GM18858 (cell line): ENCODE results near the gene MMP2.

Experiments
- ATAC-seq: cut with Tn5 transposase; IDR thresholded peaks from one replicate; pipeline ENCODE4 v1.9.1; 2021; ENCODE audit not compliant: unreplicated experiment

Gene MMP2

DNA sequence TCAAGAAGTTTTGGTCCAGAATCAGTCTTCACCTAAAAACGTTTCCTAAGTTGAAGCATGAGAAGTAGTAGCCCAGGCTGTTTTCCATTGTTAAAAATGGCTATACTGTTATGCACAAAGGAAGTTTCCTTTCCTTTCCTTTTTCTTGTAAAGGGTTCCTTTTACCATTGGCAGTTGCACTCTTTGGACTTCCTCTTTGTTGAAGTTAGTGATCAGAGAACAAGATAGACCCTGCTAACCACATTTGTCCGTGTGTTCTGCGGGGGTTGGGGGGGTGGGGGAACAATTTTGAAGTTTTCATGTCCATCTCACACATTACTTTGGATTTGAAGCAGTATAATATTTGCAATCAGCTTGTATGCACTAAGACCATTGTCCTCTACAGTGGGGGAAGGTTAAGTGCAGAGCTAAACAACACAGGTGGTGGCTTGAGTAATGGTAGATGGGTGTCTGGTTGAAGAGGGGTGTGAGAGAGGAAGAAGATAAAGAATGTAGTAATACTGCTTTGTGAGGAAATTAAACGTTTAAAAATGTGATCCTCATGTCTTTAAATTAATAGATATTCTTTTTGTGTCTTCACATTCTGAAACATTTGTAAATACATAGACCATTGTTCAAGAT is 31.3 kb downstream of the MMP2 start:
- ATAC-seq = no peak

DNA sequence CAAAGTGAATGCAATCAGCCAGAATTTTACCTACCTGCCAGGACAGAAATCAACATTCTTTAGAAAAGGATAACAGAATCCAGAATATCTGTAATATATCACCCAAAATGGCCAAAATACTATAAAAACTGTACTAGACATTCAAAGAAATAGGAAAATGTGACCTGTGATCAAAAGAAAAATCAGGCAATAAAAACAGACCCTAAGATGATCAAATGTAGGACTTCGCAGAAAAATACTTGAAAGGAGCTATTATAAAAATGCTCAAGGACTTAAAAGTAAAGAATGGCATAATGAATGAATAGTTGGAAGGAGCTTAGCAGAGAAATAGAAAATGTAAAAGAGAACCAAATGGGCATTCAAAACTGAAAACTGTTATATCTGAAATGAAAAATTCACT is 33.9 kb downstream of the MMP2 start:
- ATAC-seq = no peak

DNA sequence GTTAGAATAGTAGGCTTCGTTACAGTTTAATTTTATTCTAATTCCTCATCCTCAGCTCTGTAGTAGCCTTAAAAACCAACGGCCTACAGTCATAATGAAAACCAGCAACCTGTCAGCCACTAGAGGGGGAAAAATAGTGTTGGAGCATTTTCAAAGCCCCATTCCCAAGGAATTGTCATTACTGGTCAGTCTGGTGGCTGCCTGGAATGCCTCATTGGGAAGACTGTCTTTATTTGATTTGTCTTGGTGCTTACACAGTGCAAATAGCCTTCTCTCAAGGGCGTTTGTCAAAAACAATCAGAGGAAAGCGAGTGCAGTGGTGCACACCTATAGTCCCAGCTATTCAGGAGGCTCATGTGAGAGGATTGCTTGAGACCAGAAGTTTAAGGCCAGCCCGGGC is 34.6 kb downstream of the MMP2 start:
- no peak for ATAC-seq

DNA sequence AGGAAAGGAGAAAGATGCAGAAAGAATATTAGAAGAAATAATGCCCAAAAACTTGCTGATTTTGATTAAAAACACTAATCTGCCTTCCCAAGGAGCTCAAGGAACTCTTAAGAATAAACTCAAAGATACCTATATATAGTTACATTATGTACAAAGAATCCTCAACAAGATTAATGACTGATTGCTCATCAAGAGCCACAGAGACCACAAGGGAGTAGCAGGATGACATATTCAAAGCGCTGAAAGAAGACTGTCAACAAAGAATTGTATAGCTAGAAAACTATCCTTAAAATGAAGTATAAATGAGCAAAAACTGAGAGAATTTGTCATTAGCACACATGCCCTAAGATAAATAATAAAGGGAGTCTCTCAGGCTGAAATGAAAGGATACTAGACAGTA is 36.1 kb downstream of the MMP2 start:
- no peak for ATAC-seq

DNA sequence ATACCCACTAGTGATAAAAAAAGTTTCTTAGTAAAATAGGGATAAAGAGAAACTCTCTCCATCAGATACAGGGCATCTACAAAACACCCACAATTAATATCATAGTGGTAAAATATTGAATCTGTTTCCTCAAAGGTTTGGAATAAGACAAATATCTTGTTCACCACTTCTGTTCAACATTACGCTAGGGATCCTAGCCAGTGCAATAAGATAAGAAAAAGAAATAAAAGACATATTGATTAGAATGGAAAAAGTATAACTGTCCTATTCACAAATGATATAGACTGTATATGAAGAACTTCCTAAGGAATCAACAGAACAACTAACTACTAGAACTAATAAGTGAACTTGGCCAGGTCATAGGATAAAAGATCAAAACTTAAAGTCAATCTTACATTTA is 42.8 kb downstream of the MMP2 start:
- ATAC-seq = no peak

DNA sequence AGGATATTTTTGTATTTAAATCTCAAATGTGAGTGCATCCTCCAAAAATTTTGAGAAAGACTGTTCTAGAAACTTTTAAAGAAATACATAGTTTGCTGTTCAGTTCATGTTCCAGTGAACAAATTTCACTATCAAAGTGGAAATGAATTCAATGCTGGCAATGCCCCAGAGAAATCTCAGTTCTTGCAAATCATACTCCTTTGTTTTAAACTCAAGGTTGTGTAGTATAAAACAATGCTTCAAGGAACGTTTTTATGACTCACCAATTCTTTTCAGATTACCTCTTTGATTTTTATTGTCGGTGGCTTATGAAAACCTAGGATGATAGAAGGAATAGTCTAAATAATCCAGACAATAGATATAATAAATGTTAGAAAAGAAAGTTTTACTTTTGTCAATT is 47.4 kb downstream of the MMP2 start:
- no peak for ATAC-seq

DNA sequence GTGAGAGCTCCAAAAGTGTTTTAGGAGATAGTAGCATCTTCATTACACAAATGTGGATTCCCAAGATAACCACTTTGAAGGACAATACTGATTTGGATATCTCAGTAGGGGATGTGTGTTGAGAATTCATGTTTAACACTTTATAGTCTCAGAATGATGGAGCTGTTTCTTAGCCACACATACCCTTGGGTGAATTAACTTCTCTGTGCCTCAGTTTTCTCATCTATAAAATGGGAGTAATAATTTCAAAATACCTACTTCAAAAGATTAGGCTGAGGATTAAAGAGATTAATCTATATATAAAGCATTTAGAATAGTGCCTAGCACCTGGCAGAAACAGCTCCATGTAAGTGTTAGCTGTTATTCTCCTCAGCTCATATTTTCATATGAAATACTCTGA is 48.9 kb downstream of the MMP2 start:
- no peak for ATAC-seq

DNA sequence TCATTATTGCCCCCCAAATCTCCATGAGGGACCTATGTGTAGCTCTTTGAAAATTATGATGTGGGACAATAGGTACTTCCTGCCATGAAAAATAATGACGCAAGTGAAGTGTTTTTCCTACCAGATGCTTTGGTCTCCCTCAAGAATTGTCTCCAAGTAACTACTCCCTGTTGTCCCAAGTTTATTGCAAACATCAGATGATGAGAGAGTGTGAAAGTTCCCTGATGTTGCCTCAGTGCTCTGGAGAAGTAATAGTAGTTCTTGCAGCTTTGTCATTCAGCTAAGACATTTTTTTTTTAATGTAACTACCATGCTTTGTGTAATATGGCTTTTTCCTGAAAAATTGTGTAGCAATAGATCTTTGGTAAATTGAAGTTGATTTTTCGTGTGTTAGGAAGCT is 50.0 kb downstream of the MMP2 start:
- ATAC-seq = no peak

DNA sequence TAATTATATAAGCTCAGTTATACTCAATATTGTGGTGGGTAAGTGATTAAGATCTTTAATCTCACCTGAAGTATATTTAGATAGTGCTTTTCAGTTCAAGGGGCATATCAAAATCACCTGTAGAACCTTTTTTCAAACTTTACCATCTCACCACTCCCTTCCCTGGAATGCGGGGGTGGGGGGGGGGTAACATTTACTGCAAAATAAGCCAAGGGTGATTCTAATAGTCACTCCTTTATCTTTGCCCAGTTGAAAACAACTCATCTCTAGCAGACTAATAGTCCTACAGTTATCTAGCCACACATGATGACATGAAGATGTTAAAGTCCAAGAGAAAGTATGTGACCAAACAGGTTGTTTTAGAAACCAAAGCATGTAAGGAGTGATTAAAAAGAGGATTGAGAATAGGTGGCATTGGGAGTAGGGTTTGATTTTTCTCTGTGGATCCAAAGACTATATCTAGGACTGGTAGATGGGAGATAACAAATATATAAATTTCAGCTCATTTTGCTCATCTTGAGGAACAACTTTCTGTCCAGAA is 51.4 kb downstream of the MMP2 start:
- no peak for ATAC-seq

DNA sequence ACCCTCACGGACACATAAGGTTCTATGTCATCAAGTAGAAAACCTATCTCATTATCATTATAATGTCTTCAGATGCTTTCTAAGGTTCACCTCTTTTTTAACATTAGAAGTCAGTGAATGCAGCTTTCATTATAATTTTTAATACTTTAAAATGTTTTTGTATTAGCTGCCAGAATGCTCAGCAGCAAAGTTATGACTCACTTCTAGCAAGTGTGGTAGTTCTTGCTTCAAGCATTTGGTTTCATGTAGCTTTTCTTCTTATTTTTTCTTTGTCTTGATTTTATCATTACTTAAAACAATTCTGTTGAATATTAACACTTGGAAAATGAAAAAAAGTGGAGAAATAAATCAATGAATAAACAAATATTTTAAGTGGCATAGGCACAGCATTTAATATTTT is 53.2 kb downstream of the MMP2 start:
- no peak for ATAC-seq

DNA sequence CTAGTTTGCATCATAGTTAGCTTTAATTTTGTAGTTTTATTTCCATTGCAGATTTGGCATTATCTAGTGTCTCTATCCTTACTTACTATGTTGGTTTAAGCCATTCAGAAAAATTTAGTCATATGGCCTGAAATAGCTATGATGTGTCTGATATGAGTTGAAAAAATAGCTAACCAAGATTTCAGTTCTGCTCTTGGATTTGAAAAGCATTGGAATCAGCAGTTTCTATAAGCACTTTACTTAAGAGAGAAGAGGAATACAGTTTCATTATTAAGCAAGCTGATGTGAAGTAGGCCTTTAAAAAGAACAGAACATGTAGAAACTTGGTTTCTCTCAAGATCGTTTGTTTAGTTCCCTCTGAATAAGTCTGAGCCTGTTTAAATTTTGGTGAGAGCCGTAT is 55.8 kb downstream of the MMP2 start:
- ATAC-seq = no peak

DNA sequence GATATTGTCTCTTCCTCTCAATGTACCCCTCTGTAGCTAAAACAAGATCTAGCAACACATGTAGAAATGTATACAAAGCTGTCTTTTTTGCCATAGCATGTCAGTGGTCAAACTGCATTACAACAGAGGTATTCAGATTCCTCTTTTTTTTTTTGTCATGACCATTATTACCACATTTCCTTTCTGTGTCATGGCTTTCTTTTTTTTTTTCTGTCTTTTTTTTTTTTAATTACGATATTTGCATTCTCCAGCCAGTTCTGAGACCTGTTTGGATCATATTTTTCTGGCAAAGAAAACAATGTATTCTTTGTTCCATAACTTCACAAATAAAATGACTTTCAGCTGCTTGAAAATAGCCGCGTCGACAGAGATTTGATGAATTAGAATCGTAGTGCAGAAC is 60.1 kb downstream of the MMP2 start:
- no peak for ATAC-seq

DNA sequence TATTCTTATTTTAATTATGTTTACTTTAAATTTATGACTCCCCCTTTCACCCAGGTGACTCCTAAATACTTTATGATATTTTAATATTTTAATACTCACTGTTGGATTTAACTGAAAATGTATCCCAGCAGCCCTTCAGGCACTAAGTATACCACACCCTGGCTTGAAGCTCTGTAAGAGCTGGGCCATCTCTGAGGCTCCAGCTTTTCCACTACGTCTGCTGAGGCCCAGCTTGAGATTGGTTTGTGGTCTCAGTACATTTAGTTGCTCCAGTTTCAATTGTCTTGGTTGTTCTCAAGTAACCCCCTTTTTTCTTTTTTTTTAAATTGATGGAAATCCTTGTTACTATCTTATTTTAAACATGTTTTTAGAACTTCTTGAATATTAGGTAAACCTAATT is 60.5 kb downstream of the MMP2 start:
- no peak for ATAC-seq

DNA sequence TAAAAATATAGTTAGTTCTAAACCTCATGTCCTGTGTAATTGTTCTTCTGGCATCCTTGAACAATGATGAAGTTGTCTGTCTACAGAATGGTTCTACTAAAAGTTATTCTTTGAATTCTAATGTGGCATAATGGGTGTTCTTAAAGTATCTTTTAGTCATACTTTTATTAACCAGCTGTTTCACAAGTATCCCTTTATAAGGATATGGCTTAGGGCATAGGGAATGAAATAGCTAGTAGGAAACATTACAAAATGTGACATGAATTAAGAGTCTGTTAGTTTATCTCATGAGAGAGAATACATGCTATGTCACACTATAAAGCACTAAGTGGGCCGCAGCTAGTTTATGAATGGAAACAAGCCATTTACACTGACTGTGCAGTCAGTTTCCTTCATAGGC is 61.2 kb downstream of the MMP2 start:
- no peak for ATAC-seq

DNA sequence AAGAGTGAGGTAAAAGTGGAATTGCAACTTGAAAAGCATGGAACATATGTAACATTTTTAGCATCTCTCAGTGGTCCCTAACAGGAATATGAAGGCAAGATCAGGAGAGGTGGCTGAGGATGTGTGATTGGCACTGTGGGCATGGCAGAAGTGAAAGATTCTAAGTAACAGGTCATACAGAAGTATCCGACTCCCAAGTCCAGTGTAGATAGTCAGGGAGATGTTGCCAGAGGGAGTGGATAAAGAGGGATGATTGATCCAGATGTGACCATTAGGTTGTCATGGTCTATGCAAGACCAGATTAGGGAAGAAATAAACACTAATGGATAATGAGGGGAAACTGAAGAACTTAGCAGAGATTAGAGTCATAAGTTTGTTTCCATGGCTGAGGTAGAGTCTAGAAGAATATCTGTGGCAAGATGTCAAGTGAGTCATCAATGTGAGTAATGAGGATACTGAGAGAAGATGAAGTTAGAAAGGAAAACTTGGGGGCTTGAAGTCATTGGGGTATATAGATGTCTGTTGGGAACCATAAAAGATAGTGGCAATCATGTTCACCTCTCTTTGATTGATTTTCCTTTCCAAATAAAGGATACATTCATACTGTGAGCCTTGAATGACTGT is 63.6 kb downstream of the MMP2 start:
- ATAC-seq = no peak

DNA sequence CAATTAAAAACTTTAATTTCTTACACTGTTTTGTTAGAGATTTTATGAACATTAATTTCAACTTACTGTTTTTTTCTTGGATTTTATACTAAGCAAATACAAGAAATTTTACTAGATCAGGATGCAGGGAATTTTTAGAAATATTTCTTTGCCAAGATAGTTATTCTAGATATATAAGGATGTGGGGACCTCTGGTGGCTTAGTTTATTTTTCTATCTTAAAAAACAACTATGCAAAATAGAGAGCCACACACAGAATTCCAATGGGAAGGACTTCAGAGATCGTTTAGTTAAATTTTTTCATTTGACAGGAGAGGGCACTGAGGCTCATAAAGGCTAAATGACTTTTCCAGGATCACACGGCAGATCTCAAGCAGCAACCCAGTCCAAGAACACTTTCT is 64.5 kb downstream of the MMP2 start:
- no peak for ATAC-seq

DNA sequence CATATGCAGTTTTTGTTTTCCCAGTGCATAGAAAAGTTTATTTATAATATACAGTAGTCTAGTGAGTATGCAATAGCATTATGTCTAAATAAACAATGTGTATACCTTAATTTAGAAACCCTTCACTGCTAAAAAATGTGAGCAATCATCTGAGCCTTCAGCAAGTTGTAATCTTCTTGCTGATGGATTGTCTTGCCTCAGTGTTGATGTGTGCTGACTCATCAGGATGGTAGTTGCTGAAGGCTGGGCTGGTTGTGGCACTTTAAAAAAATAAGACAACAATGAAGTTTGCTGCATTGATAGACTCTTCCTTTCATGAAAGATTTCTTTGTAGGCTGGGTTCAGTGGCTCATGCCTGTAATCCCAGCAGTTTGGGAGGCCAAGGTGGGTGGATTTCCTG is 73.6 kb downstream of the MMP2 start:
- ATAC-seq = no peak

DNA sequence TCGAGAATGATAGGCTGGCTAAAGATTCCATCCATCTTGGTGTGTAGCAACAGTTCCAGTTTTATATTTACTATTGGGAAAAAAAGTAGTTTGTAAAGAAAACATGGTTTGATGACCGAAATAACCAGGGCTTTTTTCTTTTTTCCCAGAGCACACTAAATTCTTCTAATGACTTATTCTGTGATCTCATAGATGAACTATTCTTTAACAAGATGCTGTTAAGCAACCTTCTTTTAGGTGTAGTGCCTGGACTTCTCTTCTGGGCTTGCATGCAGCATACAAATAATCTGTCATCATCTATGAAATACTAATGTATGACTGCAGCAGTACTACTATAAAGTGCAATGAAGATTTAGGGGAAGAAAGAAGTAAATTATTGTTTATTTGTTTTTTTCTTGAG is 76.4 kb downstream of the MMP2 start:
- no peak for ATAC-seq
